H1 (cell line): ENCODE results near the gene LAD1. TPM values are rescaled to one million over a fixed set of nuclear protein-coding genes. Genes with fewer than 3 reads are reported as not detected.

Experiments
- CTCF ChIA-PET: fragments of 300-600 bp; sonication (Branson Sonifier 250); formaldehyde crosslinking; loops from one replicate; lab custom pipeline; 2021; ENCODE audit not compliant: partially characterized antibody; lab: Charles Lee
- POLR2A ChIA-PET: fragments of 300-600 bp; sonication (Branson Sonifier 250); formaldehyde crosslinking; loops from one replicate; lab custom pipeline; 2021; ENCODE audit warnings: inconsistent platforms; ENCODE audit not compliant: partially characterized antibody; lab: Charles Lee
- DNase-seq, 2 experiments: peaks; one replicate each; pipeline versions ENCODE4 v3.0.0 to v3.0.0-alpha.2; 2010 to 2022; ENCODE audit warnings: low spot score in 2 of 2, low read depth in 1 of 2, mixed read lengths in 1 of 2
- FAIRE-seq: peaks from 2 replicates; lab custom pipeline; 2011; peaks lifted over from hg19 to GRCh38; lab: Jason Lieb, UNC
- H2AFZ ChIP-seq: 2 replicates; pipeline ENCODE4 v1.8.1; 2012; ENCODE audit warnings: low read length, inconsistent platforms
- H2AK5ac ChIP-seq: 2 replicates; pipeline ENCODE4 v1.6.1; 2013; ENCODE audit warnings: low read depth, low read length
- H2BK120ac ChIP-seq: replicated peaks from 2 replicates; pipeline ENCODE3; 2013; ENCODE audit warnings: low read depth, low read length, inconsistent platforms
- H2BK12ac ChIP-seq: 2 replicates; pipeline ENCODE4 v1.6.1; 2013; ENCODE audit warnings: low read depth, low read length
- H2BK15ac ChIP-seq: 2 replicates; pipeline ENCODE4 v1.6.1; 2013; ENCODE audit warnings: low read length
- H2BK20ac ChIP-seq: 2 replicates; pipeline ENCODE4 v1.6.1; 2013; ENCODE audit warnings: low read length
- H2BK5ac ChIP-seq: 2 replicates; pipeline ENCODE4 v1.6.1; 2013; ENCODE audit warnings: low read depth, low read length
- H3K14ac ChIP-seq: 2 replicates; pipeline ENCODE4 v1.6.1; 2013; ENCODE audit warnings: inconsistent platforms; ENCODE audit not compliant: insufficient read length
- H3K18ac ChIP-seq: 2 replicates; pipeline ENCODE4 v1.6.1; 2013; ENCODE audit warnings: low read length; ENCODE audit errors: extremely low read depth
- H3K23ac ChIP-seq: 2 replicates; pipeline ENCODE4 v1.6.1; 2013; ENCODE audit warnings: inconsistent platforms; ENCODE audit not compliant: insufficient read length
- H3K23me2 ChIP-seq: 2 replicates; pipeline ENCODE4 v1.6.1; 2013; ENCODE audit warnings: low read depth, low read length
- H3K27ac ChIP-seq: 2 replicates; pipeline ENCODE4 v1.6.1; 2011; ENCODE audit warnings: low read depth, low read length, inconsistent platforms
- H3K27me3 ChIP-seq, 4 experiments: replicated peaks in 1 of 4; 1 replicate in 1 of 4; 2 replicates in 3 of 4; pipeline versions ENCODE4 v1.6.1 to v1.8.1; 2011 to 2013; ENCODE audit warnings: low read length in 3 of 4, mild to moderate bottlenecking in 3 of 4, inconsistent platforms in 2 of 4, mixed read lengths in 2 of 4, moderate library complexity in 1 of 4; ENCODE audit not compliant: control insufficient read depth in 3 of 4, insufficient read depth in 3 of 4; ENCODE audit errors: extremely low read depth in 1 of 4
- H3K36me3 ChIP-seq, 4 experiments: 2 replicates each; pipeline versions ENCODE4 v1.6.1 to v1.8.1; 2011 to 2013; ENCODE audit warnings: mild to moderate bottlenecking in 4 of 4, low read length in 3 of 4, moderate library complexity in 2 of 4, control low read depth in 1 of 4, inconsistent platforms in 1 of 4; ENCODE audit not compliant: insufficient read depth in 4 of 4, control insufficient read depth in 2 of 4
- H3K4ac ChIP-seq: replicated peaks from 2 replicates; pipeline ENCODE3; 2013; ENCODE audit warnings: low read length, low read depth, mixed read lengths, inconsistent platforms; ENCODE audit not compliant: insufficient read length
- H3K4me1 ChIP-seq, 4 experiments: replicated peaks in 1 of 4; 1 replicate in 1 of 4; 2 replicates in 3 of 4; pipeline versions ENCODE4 v1.6.1 to v1.8.1; 2011 to 2013; ENCODE audit warnings: low read length in 3 of 4, inconsistent platforms in 2 of 4, mixed read lengths in 1 of 4; ENCODE audit not compliant: insufficient read depth in 4 of 4, control insufficient read depth in 3 of 4
- H3K4me2 ChIP-seq, 2 experiments: 2 replicates each; pipeline versions ENCODE4 v1.6.1 to v1.8.1; 2011 to 2013; ENCODE audit warnings: low read depth in 2 of 2, low read length in 2 of 2, control low read depth in 1 of 2, inconsistent platforms in 1 of 2, mild to moderate bottlenecking in 1 of 2; ENCODE audit not compliant: insufficient read depth in 1 of 2
- H3K4me3 ChIP-seq, 4 experiments: fragments of 200-600, 300-600 bp in 1 of 4; sonication (generic), shearing (Covaris generic), sonication (Bioruptor Twin) in 1 of 4; 2 replicates each; pipeline versions ENCODE4 v1.5.1 to v1.8.1; 2011 to 2016; ENCODE audit warnings: low read length in 4 of 4, low read depth in 3 of 4, control low read depth in 2 of 4, inconsistent platforms in 2 of 4, mild to moderate bottlenecking in 2 of 4, mixed read lengths in 1 of 4, moderate library complexity in 1 of 4; ENCODE audit not compliant: insufficient read depth in 2 of 4; ENCODE audit errors: extremely low read depth in 1 of 4
- H3K56ac ChIP-seq: replicated peaks from 2 replicates; pipeline ENCODE3; 2013; ENCODE audit warnings: low read depth, mild to moderate bottlenecking, mixed read lengths, low read length, inconsistent platforms; ENCODE audit not compliant: insufficient read length
- H3K79me1 ChIP-seq: 2 replicates; pipeline ENCODE4 v1.6.1; 2013; ENCODE audit warnings: low read depth, low read length, control low read depth
- H3K79me2 ChIP-seq, 2 experiments: 2 replicates each; pipeline versions ENCODE4 v1.6.1 to v1.8.1; 2012 to 2013; ENCODE audit warnings: low read length in 2 of 2, mild to moderate bottlenecking in 2 of 2, inconsistent platforms in 1 of 2; ENCODE audit not compliant: insufficient read depth in 2 of 2, control insufficient read depth in 1 of 2
- H3K9ac ChIP-seq, 4 experiments: replicated peaks in 1 of 4; 1 replicate in 1 of 4; 2 replicates in 3 of 4; pipeline versions ENCODE4 v1.6.1 to v1.8.1; 2011 to 2013; ENCODE audit warnings: low read depth in 3 of 4, low read length in 3 of 4, control low read depth in 2 of 4, mild to moderate bottlenecking in 2 of 4, moderate library complexity in 2 of 4, inconsistent platforms in 1 of 4; ENCODE audit errors: extremely low read depth in 1 of 4
- H3K9me3 ChIP-seq, 2 experiments: 2 replicates each; pipeline versions ENCODE4 v1.6.1 to v1.8.1; 2012 to 2013; ENCODE audit warnings: mild to moderate bottlenecking in 2 of 2, moderate library complexity in 2 of 2, control low read depth in 1 of 2, inconsistent platforms in 1 of 2, low read depth in 1 of 2, low read length in 1 of 2, mixed read lengths in 1 of 2; ENCODE audit not compliant: insufficient read depth in 2 of 2
- H4K20me1 ChIP-seq, 2 experiments: replicated peaks in 1 of 2; 2 replicates each; pipeline versions ENCODE3 to v1.8.1; 2011 to 2013; ENCODE audit warnings: inconsistent platforms in 2 of 2, low read length in 2 of 2, mild to moderate bottlenecking in 1 of 2; ENCODE audit not compliant: insufficient read depth in 2 of 2, control insufficient read depth in 1 of 2
- H4K5ac ChIP-seq: 2 replicates; pipeline ENCODE4 v1.6.1; 2013; ENCODE audit warnings: low read length, low read depth, mixed read lengths, inconsistent platforms; ENCODE audit not compliant: insufficient read length
- H4K8ac ChIP-seq: 2 replicates; pipeline ENCODE4 v1.8.0; 2013; ENCODE audit warnings: mild to moderate bottlenecking, moderate library complexity, low read length, inconsistent platforms; ENCODE audit not compliant: insufficient read depth; ENCODE audit errors: extremely low read depth
- H4K91ac ChIP-seq: replicated peaks from 2 replicates; pipeline ENCODE3; 2013; ENCODE audit warnings: low read length, mixed read lengths, inconsistent platforms; ENCODE audit not compliant: insufficient read length
- ASH2L ChIP-seq: fragments of 200-600, 300-600 bp; sonication (generic); IDR thresholded peaks from one replicate; pipeline ENCODE4 v1.7.1; 2017; ENCODE audit warnings: low read length
- BRCA1 ChIP-seq: IDR thresholded peaks from 2 replicates; pipeline ENCODE4 v1.6.1; 2012; ENCODE audit warnings: low read depth, low read length, improper control_type of control experiment
- CBX5 ChIP-seq: fragments of 300-800, 300-1000 bp; sonication (generic); IDR thresholded peaks from 2 replicates; pipeline ENCODE4 v1.7.1; 2016; ENCODE audit warnings: antibody characterized with exemption, low read length, low read depth
- CBX8 ChIP-seq: fragments of 300-800, 300-1000 bp; sonication (generic); IDR thresholded peaks from 2 replicates; pipeline ENCODE4 v1.7.1; 2016; ENCODE audit warnings: low read depth, low read length, borderline replicate concordance
- CEBPB ChIP-seq: IDR thresholded peaks from 2 replicates; pipeline ENCODE4 v1.6.1; 2012; ENCODE audit warnings: low read depth, low read length
- FOSL1 ChIP-seq: IDR thresholded peaks from 2 replicates; pipeline ENCODE4 v1.6.1; 2011; ENCODE audit warnings: mild to moderate bottlenecking, low read depth, low read length, moderate library complexity; ENCODE audit not compliant: insufficient read depth
- GABPA ChIP-seq: IDR thresholded peaks from 2 replicates; pipeline ENCODE4 v1.6.1; 2011; ENCODE audit warnings: mild to moderate bottlenecking, low read length, moderate library complexity, borderline replicate concordance; ENCODE audit not compliant: insufficient read depth
- GTF2F1 ChIP-seq: IDR thresholded peaks from 2 replicates; pipeline ENCODE4 v1.6.1; 2012; ENCODE audit warnings: low read depth, low read length, improper control_type of control experiment, borderline replicate concordance
- KDM5A ChIP-seq: fragments of 200-600 bp; IDR thresholded peaks from 2 replicates; pipeline ENCODE4 v1.7.1; 2012; ENCODE audit warnings: mild to moderate bottlenecking, low read length, inconsistent platforms, mixed read lengths
- POU5F1 ChIP-seq: IDR thresholded peaks from 2 replicates; pipeline ENCODE4 v1.6.1; 2011; ENCODE audit warnings: low read depth, mild to moderate bottlenecking, low read length, moderate library complexity
- RFX5 ChIP-seq: IDR thresholded peaks from 2 replicates; pipeline ENCODE4 v1.6.1; 2011; ENCODE audit warnings: low read depth, low read length, improper control_type of control experiment, borderline replicate concordance
- RXRA ChIP-seq: IDR thresholded peaks from 2 replicates; pipeline ENCODE4 v1.6.1; 2011; ENCODE audit warnings: low read depth, mild to moderate bottlenecking, low read length, moderate library complexity; ENCODE audit not compliant: insufficient read depth
- SIRT6 ChIP-seq: IDR thresholded peaks from one replicate; pipeline ENCODE4 v1.7.1; 2012; ENCODE audit warnings: low read length, inconsistent platforms
- TCF12 ChIP-seq: IDR thresholded peaks from 2 replicates; pipeline ENCODE4 v1.6.1; 2011; ENCODE audit warnings: low read depth, mild to moderate bottlenecking, low read length
- YY1 ChIP-seq: IDR thresholded peaks from 2 replicates; pipeline ENCODE4 v1.6.1; 2011; ENCODE audit warnings: low read depth, mild to moderate bottlenecking, low read length
- ZNF274 ChIP-seq: IDR thresholded peaks from 2 replicates; pipeline ENCODE4 v1.7.0; 2012; ENCODE audit warnings: low read length, borderline replicate concordance; ENCODE audit errors: extremely low read depth
- WGBS, 2 experiments: shearing (Covaris generic) in 1 of 2; methylation state at CpG; one replicate each; pipeline versions ENCODE4 v1.1.6 to v1.1.7; 2013 to 2015; ENCODE audit warnings: low lambda C conversion rate in 2 of 2, mixed read lengths in 2 of 2, inconsistent platforms in 1 of 2, low coverage in 1 of 2, missing lambda C conversion rate in 1 of 2; ENCODE audit not compliant: insufficient replicate concordance in 2 of 2, insufficient coverage in 1 of 2, insufficient read length in 1 of 2; ENCODE audit errors: extremely low coverage in 1 of 2, missing lambda C conversion rate in 1 of 2; 5-methylcytosine and 5-hydroxymethylcytosine counted together
- polyA plus RNA-seq, 7 experiments: library from polyadenylated mRNA; depleted of rRNA in 3 of 7; stranded (reverse) in 5 of 7; unstranded in 2 of 7; fragments of >200 nt in 5 of 7; fragments of 200-250 nt in 2 of 7; gene quantifications; 1 replicate in 5 of 7; 2 replicates in 1 of 7; 4 replicates in 1 of 7; pipeline versions ENCODE4 v1.2.1 to v1.2.3, GENCODE V29; 2011 to 2013; ENCODE audit warnings: missing spikeins in 2 of 7, mixed read lengths in 2 of 7
- total RNA-seq: library from RNA; stranded (reverse); fragmentation: NEBNext Ultra II Directional; extraction: Animal tissue kit (Norgen Biotek cat#: 25700); gene quantifications from 2 replicates; pipeline ENCODE4 v1.2.1, GENCODE V29; 2021

Gene LAD1
- total and polyA plus RNA-seq, 2 of the 8 experiments (the other 6 are each of a cell fraction or from before 2014, with no cell fraction given) = 9.3 to 32.8 TPM

DNA sequence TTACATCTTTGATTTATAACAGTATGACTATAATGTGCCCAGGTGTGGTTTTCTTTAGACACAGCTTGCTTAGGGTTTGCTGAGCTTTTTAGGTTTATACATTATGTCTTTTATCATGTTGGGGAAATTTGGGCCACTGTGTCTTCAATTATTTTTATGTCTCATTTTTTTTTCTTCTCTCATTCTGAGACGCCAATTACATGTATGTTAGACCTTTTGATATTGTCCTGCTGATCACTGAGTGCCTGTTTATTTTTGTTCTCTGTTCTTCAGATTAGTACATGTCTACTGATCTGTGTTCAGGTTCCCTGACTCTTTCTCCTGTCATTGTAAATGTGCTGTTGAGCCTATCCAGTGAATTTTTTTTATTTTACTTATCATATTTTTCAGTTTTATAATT, 57.7 kb downstream of the LAD1 start:
- H3K4me2 ChIP-seq = no peak overlapping the region
- no peak overlapping the region for H3K23ac ChIP-seq
- no peak for DNase-seq
- H3K27me3 ChIP-seq = 0 out of 7 replicates have a peak, but pooled peaks cover 0 to 3% (median 0%) of the 10 kb centered on the region in 4 experiments
- H3K79me2 ChIP-seq = no peaks in the 10 kb centered on the region
- CTCF ChIA-PET = interaction anchor here (0.9 kb wide), 1 partner anchor 17 kb away, joined by 4 read pairs; no protein-coding TSS in a partner anchor
- POLR2A ChIA-PET = no interaction called here
- no peak overlapping the region for H2BK15ac ChIP-seq
- no peaks in the 10 kb centered on the region; the same call in 1 of the 2 replicates for H3K79me1 ChIP-seq
- no peaks in the 10 kb centered on the region for H4K20me1 ChIP-seq
- no peak overlapping the region for H4K8ac ChIP-seq
- H3K36me3 ChIP-seq = no peaks in the 10 kb centered on the region
- H2BK5ac ChIP-seq = no peak overlapping the region
- H2BK120ac ChIP-seq = no peak overlapping the region
- no peak overlapping the region for H2AFZ ChIP-seq
- H3K27ac ChIP-seq = no peak overlapping the region
- WGBS, 2 experiments = 68% methylated on average over 1 of the region's 1 CpG; no CpG with 5 or more reads in 1 of the 2 experiments
- no peak overlapping the region for H3K18ac ChIP-seq
- no peak overlapping the region for H2AK5ac ChIP-seq
- no peak overlapping the region for H3K4me3 ChIP-seq
- H3K14ac ChIP-seq = no peak overlapping the region
- no peak overlapping the region for H3K56ac ChIP-seq
- no peak overlapping the region for H3K4ac ChIP-seq
- H4K5ac ChIP-seq = no peak overlapping the region
- H3K9ac ChIP-seq = no peak overlapping the region
- FAIRE-seq = no peak
- no peak overlapping the region for H2BK12ac ChIP-seq
- H4K91ac ChIP-seq = no peak overlapping the region
- H2BK20ac ChIP-seq = no peak overlapping the region
- no peaks in the 10 kb centered on the region; the same call in 1 of the 2 replicates for H3K23me2 ChIP-seq
- no peaks in the 10 kb centered on the region; a peak in 1 of 4 replicates for H3K9me3 ChIP-seq
- H3K4me1 ChIP-seq = peaks cover 0 to 2% (median under 1%) of the 10 kb centered on the region in 4 experiments; a peak in 2 of 7 replicates
- no peak for TF ChIP-seq RXRA
- TF ChIP-seq CEBPB = no peak
- no peak for TF ChIP-seq KDM5A
- no peak for TF ChIP-seq FOSL1
- no peak for TF ChIP-seq CBX5
- no peak for TF ChIP-seq SIRT6
- no peak for TF ChIP-seq RFX5
- TF ChIP-seq ASH2L = no peak
- no peak for TF ChIP-seq POU5F1
- TF ChIP-seq YY1 = no peak
- TF ChIP-seq GABPA = no peak
- no peak for TF ChIP-seq BRCA1
- TF ChIP-seq TCF12 = no peak
- TF ChIP-seq ZNF274 = no peak
- TF ChIP-seq CBX8 = no peak
- TF ChIP-seq GTF2F1 = no peak
